ENCODE data around the gene ARHGAP15.

ARHGAP15 gene

DNA sequence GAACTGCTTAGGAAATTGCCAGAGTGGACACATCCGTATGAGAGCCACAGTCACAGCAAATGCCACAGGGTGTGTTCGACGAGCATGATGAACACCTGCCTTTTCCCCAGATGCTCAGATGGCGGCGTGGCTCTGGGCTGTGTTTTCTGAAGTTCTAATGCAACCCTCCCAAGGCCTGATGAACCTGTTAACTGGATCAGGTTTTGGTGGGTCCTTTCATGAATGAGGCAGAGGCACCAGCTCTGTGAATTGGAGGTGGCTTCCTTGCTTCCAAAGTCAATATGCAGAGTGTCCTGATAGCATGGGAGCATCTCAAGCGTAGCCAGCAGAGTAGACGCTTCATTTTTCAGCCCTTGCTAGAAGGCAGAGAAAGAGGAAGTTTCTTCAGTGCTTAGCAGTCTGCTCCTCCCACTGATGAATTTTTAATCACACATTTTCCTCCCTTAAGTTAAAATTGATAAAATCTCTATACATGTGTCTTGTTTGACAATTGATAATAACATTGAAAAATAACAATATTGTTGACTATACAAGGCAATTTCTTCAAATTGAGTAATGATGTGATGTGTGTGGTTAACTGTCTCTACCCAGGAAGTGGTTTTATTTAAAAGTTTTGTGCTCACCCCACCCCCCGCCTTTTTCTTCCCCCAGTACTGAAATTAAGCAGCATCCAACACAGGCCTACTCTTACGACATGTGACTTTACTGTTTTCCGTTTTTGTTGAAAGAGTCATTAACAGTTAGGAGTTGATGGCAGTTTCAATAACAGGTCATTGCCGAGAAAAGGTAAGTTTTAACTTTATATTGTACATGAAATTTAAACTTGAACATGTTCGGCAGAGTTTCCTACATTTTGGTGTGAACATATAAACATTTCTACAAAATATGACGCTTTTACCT, at the start of gene ARHGAP15:
Gene ARHGAP15, plus strand, starts transcription at position 739 of the 900 bp plus-strand sequence.
- no peak for TF ChIP-seq NFIC (IDR thresholded peaks at IDR 0.05)
- TF ChIP-seq CEBPB (IDR thresholded peaks at IDR 0.05), result no peak
- TF ChIP-seq REST (IDR thresholded peaks at IDR 0.05; ENCODE audit: low read depth), result no peak
- TF ChIP-seq, protein P1, sequence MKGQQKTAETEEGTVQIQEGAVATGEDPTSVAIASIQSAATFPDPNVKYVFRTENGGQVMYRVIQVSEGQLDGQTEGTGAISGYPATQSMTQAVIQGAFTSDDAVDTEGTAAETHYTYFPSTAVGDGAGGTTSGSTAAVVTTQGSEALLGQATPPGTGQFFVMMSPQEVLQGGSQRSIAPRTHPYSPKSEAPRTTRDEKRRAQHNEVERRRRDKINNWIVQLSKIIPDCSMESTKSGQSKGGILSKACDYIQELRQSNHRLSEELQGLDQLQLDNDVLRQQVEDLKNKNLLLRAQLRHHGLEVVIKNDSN (IDR thresholded peaks at IDR 0.05), result no peak
- TF ChIP-seq, protein P2, sequence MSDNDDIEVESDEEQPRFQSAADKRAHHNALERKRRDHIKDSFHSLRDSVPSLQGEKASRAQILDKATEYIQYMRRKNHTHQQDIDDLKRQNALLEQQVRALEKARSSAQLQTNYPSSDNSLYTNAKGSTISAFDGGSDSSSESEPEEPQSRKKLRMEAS (IDR thresholded peaks at IDR 0.05), result no peak
- TF ChIP-seq TCF12 (IDR thresholded peaks at IDR 0.05; ENCODE audit: low read depth), result no peak
- TF ChIP-seq YY1 (IDR thresholded peaks at IDR 0.05; ENCODE audit: low read depth), result no peak
- TF ChIP-seq RAD21 (IDR thresholded peaks at IDR 0.05; ENCODE audit: low read depth), result no peak
- TF ChIP-seq TAF1 (IDR thresholded peaks at IDR 0.05; ENCODE audit: low read depth), result no peak
- TF ChIP-seq CREB1 (IDR thresholded peaks at IDR 0.05; ENCODE audit: low read depth), result no peak
- no peak for TF ChIP-seq TEAD4 (IDR thresholded peaks at IDR 0.05)
- no peak for TF ChIP-seq EP300 (IDR thresholded peaks at IDR 0.05; ENCODE audit: borderline replicate concordance)
- TF ChIP-seq ZBTB7A (IDR thresholded peaks at IDR 0.05; ENCODE audit: low read depth), result no peak
- no peak for TF ChIP-seq EGR1 (IDR thresholded peaks at IDR 0.05)
- TF ChIP-seq FOXM1 (IDR thresholded peaks at IDR 0.05; ENCODE audit: borderline replicate concordance, low read depth), result no peak

GRCh38 chr2:143081616-143082015, 47.6 kb upstream of the ARHGAP15 start:
- no peak for TF ChIP-seq CEBPB (IDR thresholded peaks at IDR 0.05)
- TF ChIP-seq, protein P1 (IDR thresholded peaks at IDR 0.05), result no peak
- no peak for TF ChIP-seq EGR1 (IDR thresholded peaks at IDR 0.05)
- TF ChIP-seq FOXM1 (IDR thresholded peaks at IDR 0.05; ENCODE audit: borderline replicate concordance, low read depth), result no peak
- TF ChIP-seq, protein P2 (IDR thresholded peaks at IDR 0.05), result no peak
- no peak for TF ChIP-seq CREB1 (IDR thresholded peaks at IDR 0.05; ENCODE audit: low read depth)
- no peak for TF ChIP-seq TCF12 (IDR thresholded peaks at IDR 0.05; ENCODE audit: low read depth)
- no peak for TF ChIP-seq RAD21 (IDR thresholded peaks at IDR 0.05; ENCODE audit: low read depth)
- TF ChIP-seq NFIC (IDR thresholded peaks at IDR 0.05), result no peak
- TF ChIP-seq YY1 (IDR thresholded peaks at IDR 0.05; ENCODE audit: low read depth), result no peak
- TF ChIP-seq TEAD4 (IDR thresholded peaks at IDR 0.05), result no peak
- TF ChIP-seq EP300 (IDR thresholded peaks at IDR 0.05; ENCODE audit: borderline replicate concordance), result no peak
- no peak for TF ChIP-seq REST (IDR thresholded peaks at IDR 0.05; ENCODE audit: low read depth)
- TF ChIP-seq ZBTB7A (IDR thresholded peaks at IDR 0.05; ENCODE audit: low read depth), result no peak
- TF ChIP-seq TAF1 (IDR thresholded peaks at IDR 0.05; ENCODE audit: low read depth), result no peak

DNA sequence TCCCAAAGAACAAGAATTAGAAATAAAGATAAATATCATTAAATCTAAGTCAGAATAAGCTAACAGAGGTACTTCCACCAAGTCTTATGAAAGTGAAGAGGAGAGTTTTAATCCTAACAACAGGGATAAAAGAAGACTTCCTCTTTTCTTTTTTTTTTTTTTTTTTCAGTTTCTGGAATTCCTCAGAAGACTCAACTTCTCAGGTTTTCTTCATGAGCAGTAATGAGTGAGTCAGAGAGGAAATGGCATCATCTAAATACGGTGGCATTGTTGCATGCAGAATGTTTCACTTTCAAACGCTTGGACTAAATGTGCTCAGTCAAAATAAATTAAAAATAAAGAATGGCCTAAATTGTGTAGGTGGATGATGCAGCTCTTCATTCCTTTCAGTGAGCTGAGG, 45.6 kb upstream of the ARHGAP15 start:
- no peak for TF ChIP-seq REST (IDR thresholded peaks at IDR 0.05; ENCODE audit: low read depth)
- no peak for TF ChIP-seq TEAD4 (IDR thresholded peaks at IDR 0.05)
- no peak for TF ChIP-seq FOXM1 (IDR thresholded peaks at IDR 0.05; ENCODE audit: borderline replicate concordance, low read depth)
- TF ChIP-seq, protein P1 (IDR thresholded peaks at IDR 0.05), result no peak
- TF ChIP-seq ZBTB7A (IDR thresholded peaks at IDR 0.05; ENCODE audit: low read depth), result no peak
- TF ChIP-seq TAF1 (IDR thresholded peaks at IDR 0.05; ENCODE audit: low read depth), result no peak
- no peak for TF ChIP-seq YY1 (IDR thresholded peaks at IDR 0.05; ENCODE audit: low read depth)
- TF ChIP-seq TCF12 (IDR thresholded peaks at IDR 0.05; ENCODE audit: low read depth), result no peak
- no peak for TF ChIP-seq NFIC (IDR thresholded peaks at IDR 0.05)
- TF ChIP-seq CREB1 (IDR thresholded peaks at IDR 0.05; ENCODE audit: low read depth), result no peak
- TF ChIP-seq, protein P2 (IDR thresholded peaks at IDR 0.05), result no peak
- no peak for TF ChIP-seq RAD21 (IDR thresholded peaks at IDR 0.05; ENCODE audit: low read depth)

Data from Ishikawa (cell line).